HG02763 (cell line): ENCODE results near the gene KCNJ5.

Experiments used
- ATAC-seq: cut with Tn5 transposase; IDR thresholded peaks from one replicate; pipeline ENCODE4 v1.9.1; 2021; ENCODE audit warnings: mild to moderate bottlenecking, moderate library complexity; ENCODE audit not compliant: unreplicated experiment

KCNJ5 gene

GRCh38 chr11:128868841-128869671 lies 22.1 kb upstream of the KCNJ5 start:
- no peak for ATAC-seq

DNA sequence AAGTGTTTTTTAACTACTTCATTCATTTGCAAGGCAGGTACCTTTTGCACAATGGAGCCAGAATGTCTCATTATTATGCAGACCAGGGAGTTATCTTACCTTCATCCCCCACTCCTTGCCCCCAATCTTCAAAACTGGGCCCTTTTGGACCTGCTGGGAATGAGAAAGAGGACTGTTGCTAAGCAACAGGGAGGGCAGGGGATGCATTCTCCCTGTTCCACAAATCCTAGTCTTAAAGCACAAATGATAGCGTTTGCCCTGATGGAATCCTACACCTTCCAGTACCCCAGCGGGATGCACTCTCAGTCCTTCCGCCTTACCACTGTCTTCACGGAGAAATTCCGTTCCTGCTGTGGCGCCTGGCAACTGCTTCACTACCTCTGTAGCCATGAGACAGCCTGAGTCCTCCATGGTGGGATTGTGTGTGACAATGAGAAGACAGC lies 20.0 kb upstream of the KCNJ5 start:
- ATAC-seq: no peak

GRCh38 chr11:128872094-128872493 lies 19.1 kb upstream of the KCNJ5 start:
- no peak for ATAC-seq

GRCh38 chr11:128872594-128872993 lies 18.6 kb upstream of the KCNJ5 start:
- no peak for ATAC-seq

DNA sequence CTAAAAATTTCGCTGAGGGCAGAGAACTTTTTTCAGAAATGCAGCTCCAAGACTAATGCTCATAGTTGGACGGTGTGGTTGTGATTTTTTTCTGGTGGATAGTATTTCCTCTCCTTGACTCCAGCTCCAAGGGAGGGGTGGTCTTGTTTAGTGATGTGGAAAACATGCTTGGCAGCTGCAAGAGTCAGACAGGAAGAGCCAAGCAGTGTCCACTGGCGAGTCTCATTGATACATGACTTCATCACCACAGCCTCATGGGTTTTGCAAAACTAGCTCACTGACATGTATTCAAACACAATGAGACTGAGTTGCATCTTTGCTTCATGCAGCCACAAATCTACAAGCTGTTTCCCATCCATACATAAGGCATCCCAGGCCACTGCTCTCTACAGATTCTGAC lies 16.7 kb upstream of the KCNJ5 start:
- no peak for ATAC-seq

GRCh38 chr11:128876133-128876650 lies 15.0 kb upstream of the KCNJ5 start:
- no peak for ATAC-seq

DNA sequence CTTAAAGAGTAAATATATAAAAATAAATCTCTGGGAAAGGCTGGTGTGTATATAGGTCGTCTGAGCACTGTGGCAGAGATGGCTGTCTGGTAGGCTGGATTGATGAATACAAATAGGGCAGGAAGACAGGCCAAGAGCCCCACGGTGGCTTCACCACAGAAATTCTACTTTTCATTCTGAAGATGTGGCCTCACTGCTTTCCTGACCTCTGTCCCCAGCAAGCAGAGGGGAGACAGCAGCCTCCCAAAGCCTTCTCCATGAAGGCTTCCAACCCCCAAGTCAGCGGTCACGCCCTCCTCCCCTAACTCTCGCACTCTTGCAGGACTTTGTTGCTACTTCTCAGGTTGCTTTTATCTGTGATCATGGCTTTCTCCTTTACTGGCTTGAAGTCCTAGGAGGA lies 13.4 kb upstream of the KCNJ5 start:
- ATAC-seq: no peak

DNA sequence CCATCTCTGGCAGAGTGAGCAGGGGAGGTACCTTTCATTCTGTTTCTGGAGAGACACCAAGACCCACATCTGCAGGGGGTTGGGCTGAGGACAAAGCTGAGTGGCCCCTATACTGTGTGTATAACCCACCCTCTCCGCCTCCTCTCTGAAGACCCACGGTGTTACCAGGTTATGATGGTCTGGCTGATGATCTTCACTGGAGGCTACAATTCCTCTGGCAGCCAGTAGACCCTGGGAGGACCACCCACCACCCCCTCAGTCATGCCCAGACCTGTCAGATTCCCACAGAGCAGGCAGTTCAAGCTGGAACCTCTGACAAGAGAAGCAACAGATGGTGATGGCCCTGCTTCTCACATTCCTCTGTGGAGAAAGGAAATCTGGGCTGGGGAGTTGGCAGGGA lies 12.7 kb upstream of the KCNJ5 start:
- ATAC-seq: no peak

DNA sequence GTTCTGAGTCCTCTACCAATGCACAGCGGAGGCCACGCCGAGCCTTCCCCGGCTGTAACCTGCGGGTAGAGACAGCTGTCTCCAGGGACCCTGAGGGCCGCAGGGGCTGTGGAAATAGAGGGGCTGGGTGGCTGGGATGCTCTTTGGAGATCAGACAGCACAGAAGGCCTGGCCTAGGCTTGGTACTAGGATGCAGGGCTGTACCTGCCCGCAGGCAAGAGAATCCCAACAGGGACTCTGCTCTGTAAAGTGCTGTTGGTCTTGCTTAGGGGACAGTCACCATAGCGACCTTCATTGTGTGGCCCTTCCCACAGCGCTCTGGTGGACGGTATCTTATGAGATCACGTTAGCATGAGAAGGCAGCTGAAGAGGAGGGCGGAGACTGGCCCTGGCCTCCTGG lies 11.3 kb upstream of the KCNJ5 start:
- ATAC-seq: no peak

- no peak for ATAC-seq
Observed at GRCh38 chr11:128881221-128881620, 9.9 kb upstream of the KCNJ5 start.

DNA sequence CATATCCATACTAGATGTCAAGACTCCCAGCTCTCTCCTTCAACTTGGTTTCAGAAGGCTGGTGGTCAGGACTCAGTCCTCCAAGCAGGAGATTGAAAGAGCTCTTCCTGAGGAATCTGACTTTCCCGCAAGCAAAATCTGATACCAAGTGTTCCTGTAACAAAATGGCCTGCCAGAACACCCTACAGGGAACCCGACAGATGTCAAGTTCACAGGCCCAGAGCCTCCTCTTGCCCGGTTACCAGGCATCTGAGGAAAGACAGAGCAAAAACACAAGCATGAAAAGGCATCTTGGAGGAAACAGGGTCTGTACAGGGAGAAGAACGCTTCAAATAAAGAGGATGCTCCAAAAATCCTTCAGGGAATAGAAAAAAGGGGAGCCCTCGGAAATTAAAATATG lies 8.7 kb upstream of the KCNJ5 start:
- no peak for ATAC-seq

GRCh38 chr11:128884054-128884453 lies 7.1 kb upstream of the KCNJ5 start:
- ATAC-seq: no peak

- peak; percentile 72 for ATAC-seq
Observed at GRCh38 chr11:128884703-128885338, 6.3 kb upstream of the KCNJ5 start.

DNA sequence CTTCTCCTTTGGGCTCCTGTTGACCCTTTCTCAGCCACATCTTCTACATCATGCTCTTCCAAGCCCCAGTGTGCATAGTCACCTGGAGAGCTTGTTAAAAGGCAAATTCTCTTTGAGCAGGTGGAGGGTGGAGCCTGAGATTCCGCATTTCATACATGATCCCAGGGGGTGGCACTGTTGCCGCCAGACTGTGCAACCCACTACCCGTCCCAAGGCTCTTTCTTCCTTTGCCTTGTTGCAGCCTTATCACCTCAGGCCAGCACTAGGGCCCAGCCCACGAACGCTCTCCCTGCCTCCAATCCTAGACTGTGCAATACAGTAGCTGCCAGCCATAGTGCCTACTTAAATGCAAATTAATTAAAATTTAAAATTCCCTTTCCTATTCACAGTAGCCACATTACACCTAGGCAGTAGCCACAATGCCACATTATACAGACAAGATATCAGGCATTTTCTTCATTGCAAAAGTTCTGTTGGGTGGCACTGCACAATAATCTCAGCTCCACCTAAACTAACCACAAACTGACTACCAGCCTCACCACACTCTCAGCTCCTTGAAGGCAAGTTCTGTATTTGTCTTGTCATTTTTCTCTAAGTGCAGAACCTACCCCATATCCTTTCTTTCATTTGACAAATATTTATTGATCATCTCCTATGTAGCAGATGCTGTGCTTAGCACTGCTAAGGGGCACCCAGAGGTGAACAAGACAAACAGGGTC lies 4.6 kb upstream of the KCNJ5 start:
- no peak for ATAC-seq

- ATAC-seq: no peak
Observed at GRCh38 chr11:128888034-128888985, 2.8 kb upstream of the KCNJ5 start.

DNA sequence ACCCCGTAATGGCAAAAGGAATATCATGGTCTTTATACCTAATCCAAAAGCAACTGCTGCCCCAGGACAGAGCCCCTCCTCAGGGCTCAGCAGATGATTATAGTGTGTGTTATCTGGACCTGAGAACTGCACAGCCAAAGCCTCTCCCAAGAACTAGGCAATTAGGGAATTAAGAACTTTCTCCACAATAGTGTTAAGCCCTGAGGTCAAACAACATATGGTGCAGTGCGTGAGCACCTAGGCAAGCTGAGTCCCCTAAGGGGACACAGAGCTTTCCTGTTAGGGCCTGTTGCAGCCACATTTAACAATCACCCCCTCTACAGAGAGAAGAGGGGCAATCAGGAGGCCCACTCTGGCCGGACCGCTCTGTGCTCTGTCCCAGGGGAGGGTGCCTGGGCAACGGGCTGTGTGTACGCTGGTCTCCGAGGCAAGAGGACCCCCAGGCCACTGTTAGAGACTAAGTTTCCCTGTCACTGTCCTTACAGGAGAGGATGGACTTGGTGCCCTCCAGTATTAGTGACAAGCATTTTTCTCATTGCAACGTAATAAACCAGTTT lies 1.4 kb upstream of the KCNJ5 start:
- ATAC-seq: no peak

- no peak for ATAC-seq
Observed at GRCh38 chr11:128890216-128890542, 977 bp upstream of the KCNJ5 start.

- ATAC-seq: no peak
Observed at GRCh38 chr11:128891913-128892398, 800 bp downstream of the KCNJ5 start.

DNA sequence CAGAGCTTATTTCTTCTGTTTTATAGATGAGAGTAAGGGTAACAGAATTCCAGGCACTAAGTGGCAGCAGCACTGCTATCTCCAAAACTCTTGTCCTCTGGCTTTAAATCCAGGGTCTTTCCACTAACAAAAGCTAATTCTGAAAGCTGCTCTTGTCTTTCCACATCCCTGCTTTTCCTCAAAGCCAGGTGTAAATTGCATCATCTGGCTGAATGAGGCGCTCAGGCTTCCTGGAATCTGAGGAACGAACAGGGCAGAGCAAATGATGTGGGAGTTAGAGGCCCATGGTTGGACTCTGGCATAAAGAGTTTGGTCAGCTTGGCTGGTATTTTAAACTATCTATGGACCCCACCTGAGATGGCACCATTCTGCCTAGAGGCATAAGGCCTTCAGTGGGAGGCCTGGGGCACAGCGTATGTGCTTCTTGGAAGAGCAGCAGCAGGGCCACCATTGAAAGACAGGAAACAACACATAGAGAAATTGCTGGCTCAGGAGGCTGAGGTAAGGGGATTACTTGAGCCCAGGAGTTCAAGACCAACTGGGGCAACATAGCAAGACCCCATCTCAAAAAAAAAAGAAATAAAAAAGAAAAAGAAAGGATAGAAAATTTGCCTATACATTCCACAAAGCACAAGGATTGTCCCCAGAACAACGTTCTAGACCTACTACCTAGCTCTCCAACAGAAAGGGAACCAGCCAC lies 1.9 kb downstream of the KCNJ5 start:
- no peak for ATAC-seq
